Endothelial cell (in vitro differentiated cells): Measurements from ENCODE around the gene F3. TPM values are rescaled to one million over a fixed set of nuclear protein-coding genes. Genes with fewer than 3 reads are reported as not detected.
A peak's percentile ranks its signal among the peaks of the same experiment; 100 is the strongest.

Experiments used
- DNase-seq: peaks from one replicate; pipeline ENCODE4 v3.0.0; 2021; ENCODE audit warnings: low spot score
- H3K27ac Mint-ChIP-seq: one replicate; pipeline ENCODE4 v1.8.0; 2021; ENCODE audit warnings: mixed read lengths, inconsistent platforms; ENCODE audit not compliant: unreplicated experiment
- H3K27me3 Mint-ChIP-seq: one replicate; pipeline ENCODE4 v1.8.0; 2021; ENCODE audit warnings: mild to moderate bottlenecking, moderate library complexity, mixed read lengths, inconsistent platforms; ENCODE audit not compliant: unreplicated experiment
- H3K36me3 Mint-ChIP-seq: one replicate; pipeline ENCODE4 v1.8.0; 2021; ENCODE audit warnings: mild to moderate bottlenecking, low read depth, mixed read lengths, inconsistent platforms; ENCODE audit not compliant: unreplicated experiment
- H3K4me1 Mint-ChIP-seq: one replicate; pipeline ENCODE4 v1.8.0; 2021; ENCODE audit warnings: mild to moderate bottlenecking, mixed read lengths, inconsistent platforms; ENCODE audit not compliant: unreplicated experiment
- H3K4me3 Mint-ChIP-seq: one replicate; pipeline ENCODE4 v1.8.0; 2021; ENCODE audit warnings: mild to moderate bottlenecking, mixed read lengths, inconsistent platforms; ENCODE audit not compliant: unreplicated experiment
- H3K9me3 Mint-ChIP-seq: one replicate; pipeline ENCODE4 v1.8.0; 2021; ENCODE audit warnings: mixed read lengths, inconsistent platforms; ENCODE audit not compliant: unreplicated experiment
- long read RNA-seq: library from polyadenylated mRNA; unstranded; transcript quantifications from one replicate; pipeline ENCODE4 v2.0.0, GENCODE V29; 2020; ENCODE audit not compliant: unreplicated experiment
- total RNA-seq: library from RNA; stranded (reverse); fragmentation: NEBNext Ultra II Directional; extraction: Animal tissue kit (Norgen Biotek cat#: 25700); gene quantifications from one replicate; pipeline ENCODE4 v1.2.1, GENCODE V29; 2021; ENCODE audit not compliant: unreplicated experiment
- TF ChIP-seq, protein P1 (sequence below): fragments of 200-600 bp; sonication (generic); IDR thresholded peaks from one replicate; pipeline ENCODE4 v1.5.0; 2021; ENCODE audit warnings: antibody characterized with exemption; ENCODE audit not compliant: unreplicated experiment

Gene F3
- total RNA-seq = 1.4 TPM
- long read RNA-seq = 0 reads

DNA sequence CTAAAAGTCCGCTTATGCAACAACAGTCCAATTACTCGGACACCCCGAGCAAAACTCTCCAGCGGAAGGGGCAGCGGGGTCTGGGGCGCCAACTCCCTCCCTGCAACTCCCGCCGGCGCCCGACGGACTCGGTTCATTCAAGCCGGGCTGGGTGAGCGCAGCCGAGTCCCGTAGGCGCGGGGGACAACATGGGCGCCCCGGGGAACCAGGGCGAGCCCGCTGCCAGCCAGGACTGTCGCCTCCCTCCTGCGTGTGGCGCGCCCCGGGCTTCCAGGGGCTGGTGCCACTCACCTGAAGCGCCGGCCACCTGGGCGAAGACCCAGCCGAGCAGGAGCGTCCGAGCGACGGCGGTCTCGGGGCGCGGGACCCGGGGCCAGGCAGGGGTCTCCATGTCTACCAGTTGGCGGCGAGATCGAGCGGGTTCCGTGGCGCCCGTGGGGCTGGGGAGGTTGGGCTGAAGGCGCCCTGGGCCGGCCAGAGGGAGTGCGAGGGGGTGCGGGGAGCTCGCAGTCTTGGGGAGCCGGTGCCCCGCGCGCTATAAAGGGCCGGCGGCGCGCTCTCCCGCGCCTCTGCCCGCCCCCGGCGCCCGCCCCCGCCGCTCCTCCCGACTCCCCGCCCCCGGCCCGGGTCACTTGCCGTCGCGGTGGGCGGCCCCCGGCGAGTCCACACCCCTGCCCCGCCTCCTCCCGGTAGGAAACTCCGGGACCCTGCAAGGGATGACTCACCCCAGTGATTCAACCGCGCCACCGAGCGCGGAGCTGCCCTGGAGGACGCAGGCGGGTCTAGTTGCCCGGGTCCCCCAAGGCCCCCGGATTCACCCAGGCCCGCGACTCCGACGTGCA, at the start of gene F3:
F3 (minus strand) TSS at position 514 of the 842 bp plus-strand sequence; CDS start at position 391, 123 bp downstream.
- peaks cover 13% of the 10 kb centered on the region for H3K4me1 Mint-ChIP-seq
- H3K36me3 Mint-ChIP-seq = peaks cover 8% of the 10 kb centered on the region
- DNase-seq = peak; percentile 71
- TF ChIP-seq, protein P1, sequence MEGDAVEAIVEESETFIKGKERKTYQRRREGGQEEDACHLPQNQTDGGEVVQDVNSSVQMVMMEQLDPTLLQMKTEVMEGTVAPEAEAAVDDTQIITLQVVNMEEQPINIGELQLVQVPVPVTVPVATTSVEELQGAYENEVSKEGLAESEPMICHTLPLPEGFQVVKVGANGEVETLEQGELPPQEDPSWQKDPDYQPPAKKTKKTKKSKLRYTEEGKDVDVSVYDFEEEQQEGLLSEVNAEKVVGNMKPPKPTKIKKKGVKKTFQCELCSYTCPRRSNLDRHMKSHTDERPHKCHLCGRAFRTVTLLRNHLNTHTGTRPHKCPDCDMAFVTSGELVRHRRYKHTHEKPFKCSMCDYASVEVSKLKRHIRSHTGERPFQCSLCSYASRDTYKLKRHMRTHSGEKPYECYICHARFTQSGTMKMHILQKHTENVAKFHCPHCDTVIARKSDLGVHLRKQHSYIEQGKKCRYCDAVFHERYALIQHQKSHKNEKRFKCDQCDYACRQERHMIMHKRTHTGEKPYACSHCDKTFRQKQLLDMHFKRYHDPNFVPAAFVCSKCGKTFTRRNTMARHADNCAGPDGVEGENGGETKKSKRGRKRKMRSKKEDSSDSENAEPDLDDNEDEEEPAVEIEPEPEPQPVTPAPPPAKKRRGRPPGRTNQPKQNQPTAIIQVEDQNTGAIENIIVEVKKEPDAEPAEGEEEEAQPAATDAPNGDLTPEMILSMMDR = no peak
- peaks cover 9% of the 10 kb centered on the region for H3K27me3 Mint-ChIP-seq
- peak within 1 kb of the TSS; percentile 90 for H3K4me3 Mint-ChIP-seq
- H3K9me3 Mint-ChIP-seq = no peaks in the 10 kb centered on the region
- no peak within 1 kb of the TSS for H3K27ac Mint-ChIP-seq

DNA sequence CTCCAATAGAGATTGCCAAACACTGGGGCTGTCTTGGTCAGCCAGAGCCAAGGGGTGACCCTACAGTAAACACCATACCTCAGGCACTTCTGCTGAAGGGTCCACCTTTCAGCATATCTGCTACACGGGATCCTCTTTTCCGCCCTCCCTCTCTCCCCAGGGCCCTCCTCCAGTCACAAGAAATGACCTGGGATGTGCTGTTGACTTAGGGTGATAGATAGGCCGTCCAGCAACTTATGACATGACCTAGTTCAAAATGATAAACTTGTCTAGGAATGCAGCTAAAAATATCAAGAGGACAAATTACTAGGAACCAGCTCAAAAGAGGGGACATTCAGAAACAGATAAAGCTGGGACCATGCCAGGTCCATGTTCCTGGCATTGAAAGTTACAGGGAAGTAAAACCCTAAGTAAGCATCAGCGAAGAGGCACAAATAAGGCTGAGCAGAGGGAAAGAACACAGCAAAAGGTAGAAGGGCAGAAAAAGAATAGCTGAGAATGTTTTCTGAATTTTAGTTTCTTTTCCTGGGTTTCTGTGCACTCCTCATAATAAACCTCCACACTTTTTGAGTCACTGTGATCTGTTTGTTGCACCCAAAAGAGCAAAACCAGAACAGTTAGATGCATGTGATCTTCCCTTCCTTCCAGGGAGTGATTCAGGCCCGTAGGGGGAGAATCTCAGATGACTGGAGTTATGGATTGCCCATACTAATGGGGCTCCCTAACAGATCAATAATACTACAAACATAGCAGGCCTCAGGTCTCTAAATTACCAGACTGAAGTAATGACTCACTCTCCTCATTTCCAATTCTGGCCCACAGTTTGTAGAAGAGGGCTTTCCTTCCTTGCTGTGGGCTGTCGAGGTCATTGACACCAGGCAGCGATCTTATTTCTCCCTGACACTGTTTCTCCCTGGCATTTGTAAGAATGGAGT, 48.9 kb upstream of the F3 start:
- Mint-ChIP-seq H3K36me3 (no peaks in the 10 kb centered on the region), H3K4me3 (no peak overlapping the region), H3K27ac (no peak overlapping the region), H3K4me1 (peaks cover 4% of the 10 kb centered on the region), H3K9me3 (no peaks in the 10 kb centered on the region), H3K27me3 (no peaks in the 10 kb centered on the region)
- TF ChIP-seq, protein P1 = no peak
- DNase-seq = no peak

DNA sequence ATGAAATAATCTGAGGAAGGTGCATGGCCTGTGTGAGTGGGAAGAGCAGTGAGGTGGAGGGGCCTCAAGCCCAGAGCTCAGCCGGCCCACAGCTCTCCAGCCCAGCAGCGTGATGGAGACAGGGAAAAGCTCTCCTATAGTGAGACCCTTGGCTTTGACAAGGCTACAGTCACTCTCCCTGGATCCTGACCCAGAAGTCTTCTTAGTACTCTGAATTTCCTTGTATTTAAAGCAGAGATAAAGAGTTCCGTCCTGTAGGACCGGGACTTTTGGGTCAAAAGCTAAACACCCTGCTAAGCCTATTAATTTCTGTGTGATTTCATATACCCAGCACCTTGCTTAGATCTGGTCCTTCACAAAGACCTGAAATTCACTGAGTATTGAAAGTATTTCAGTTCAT, 48.2 kb upstream of the F3 start:
- Mint-ChIP-seq H3K4me3 (no peak overlapping the region), H3K27ac (no peak overlapping the region), H3K9me3 (no peaks in the 10 kb centered on the region), H3K27me3 (no peaks in the 10 kb centered on the region), H3K36me3 (no peaks in the 10 kb centered on the region), H3K4me1 (peaks cover 4% of the 10 kb centered on the region)
- TF ChIP-seq, protein P1 = no peak
- no peak for DNase-seq

DNA sequence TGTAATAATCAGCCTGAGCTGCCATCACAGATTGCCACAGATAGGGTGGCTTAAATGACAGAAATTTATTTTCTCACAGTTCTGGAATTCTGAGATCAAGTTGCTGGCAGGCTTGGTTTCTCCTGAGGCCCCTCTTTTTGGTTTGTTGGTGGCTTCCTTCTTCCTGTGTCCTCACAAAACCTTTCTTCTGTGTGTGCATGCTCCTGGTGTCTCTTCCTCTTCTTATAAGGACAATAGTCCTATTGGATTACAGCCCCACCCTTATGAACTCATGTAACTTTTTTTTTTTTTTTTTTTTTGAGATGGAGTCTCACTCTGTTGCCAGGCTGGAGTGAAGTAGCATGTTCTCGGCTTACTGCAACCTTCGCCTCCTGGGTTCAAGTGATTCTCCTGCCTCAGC, 41.0 kb upstream of the F3 start:
- Mint-ChIP-seq H3K4me3 (no peak overlapping the region), H3K27ac (no peak overlapping the region), H3K36me3 (peaks cover 7% of the 10 kb centered on the region), H3K9me3 (no peaks in the 10 kb centered on the region), H3K27me3 (no peaks in the 10 kb centered on the region), H3K4me1 (no peaks in the 10 kb centered on the region)
- no peak for DNase-seq
- TF ChIP-seq, protein P1 = no peak
